Prostate gland (tissue), 2 donors: ENCODE measurements around the gene IL13. TPM values are rescaled to one million over a fixed set of nuclear protein-coding genes. Genes with fewer than 3 reads are reported as not detected.

Experiments
- DNase-seq: peaks from one replicate; pipeline ENCODE4 v3.0.0-alpha.2; 2019; ENCODE audit warnings: low spot score
- H3K27ac ChIP-seq, 2 donors: fragments of 200-600 bp; sonication (generic); 2 replicates each; pipeline ENCODE4 v1.5.1; 2017 to 2019
- H3K27me3 ChIP-seq: fragments of 200-600 bp; sonication (generic); replicated peaks from 2 replicates; pipeline ENCODE4 v1.5.1; 2019; ENCODE audit not compliant: insufficient read depth
- H3K36me3 ChIP-seq, 2 donors: fragments of 200-600 bp; sonication (generic); 1 replicate in 1 of 2; 2 replicates in 1 of 2; pipeline versions ENCODE4 v1.5.1 to v1.8.1; 2017 to 2019
- H3K4me1 ChIP-seq: fragments of 200-600 bp; sonication (generic); replicated peaks from 2 replicates; pipeline ENCODE4 v1.5.1; 2019
- H3K4me3 ChIP-seq, 2 donors: fragments of 200-600 bp; sonication (generic); 2 replicates each; pipeline ENCODE4 v1.5.1; 2017 to 2019
- H3K9me3 ChIP-seq: fragments of 200-600 bp; sonication (generic); 2 replicates; pipeline ENCODE4 v1.5.1; 2017
- CTCF ChIP-seq, 4 experiments: fragments of 200-600 bp in 2 of 4; fragments of 450-650 bp in 2 of 4; sonication (generic) in 2 of 4; IDR thresholded peaks; 1 replicate in 3 of 4; 2 replicates in 1 of 4; pipeline ENCODE4 v1.5.1; 2016 to 2019; ENCODE audit warnings: antibody characterized with exemption in 4 of 4, mild to moderate bottlenecking in 2 of 4, moderate library complexity in 2 of 4
- POLR2A ChIP-seq: fragments of 450-650 bp; IDR thresholded peaks from one replicate; pipeline ENCODE4 v1.6.1; 2016; ENCODE audit warnings: antibody characterized with exemption, mild to moderate bottlenecking
- POLR2AphosphoS5 ChIP-seq: sonication (generic); formaldehyde crosslinking; IDR thresholded peaks from one replicate; pipeline ENCODE4 v1.6.1; 2017; ENCODE audit warnings: antibody characterized with exemption
- WGBS: methylation state at CpG from one replicate; pipeline ENCODE4 v1.1.5; 2018; 5-methylcytosine and 5-hydroxymethylcytosine counted together
- intact Hi-C: fragments of 100-400 bp; cut with DNase I; formaldehyde crosslinking; loops from one replicate; pipeline ENCODE4 v1.14.2; 2022
- total RNA-seq, 2 donors: library from RNA; depleted of rRNA; stranded (reverse); fragments of >200 nt; gene quantifications; one replicate each; pipeline ENCODE4 v1.1.0, GENCODE V29; 2016

The IL13 gene
- total RNA-seq, 2 donors from 2014 or later, result 2.3 TPM; not detected in 1

DNA sequence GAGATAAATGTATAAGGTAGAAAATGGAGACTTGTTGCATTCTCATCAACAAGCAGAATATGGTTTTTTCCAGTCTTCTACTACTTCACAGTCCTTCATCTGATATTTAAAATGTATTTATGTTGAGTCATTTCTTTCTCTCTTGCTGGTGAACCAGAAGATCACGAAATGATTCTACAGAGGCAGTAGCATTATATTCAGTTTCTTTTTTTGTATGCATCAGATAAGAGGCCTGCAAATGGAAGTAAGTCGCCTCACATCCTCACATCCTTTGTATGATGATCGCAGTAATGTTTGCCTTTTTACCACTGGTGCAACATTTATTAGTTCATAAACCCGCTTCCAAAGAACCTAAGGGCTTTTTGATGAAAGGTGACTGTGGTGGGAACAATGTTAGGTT lies 22.1 kb upstream of the IL13 start:
- H3K27ac ChIP-seq, result no peak overlapping the region
- peaks cover 0 to 3% of the 10 kb centered on the region in 2 donors for H3K36me3 ChIP-seq
- WGBS, result 48% methylated on average over 4 of the region's 4 CpGs
- no peak for DNase-seq
- H3K4me3 ChIP-seq, result no peak overlapping the region
- H3K27me3 ChIP-seq, result no peaks in the 10 kb centered on the region
- no peaks in the 10 kb centered on the region for H3K9me3 ChIP-seq
- intact Hi-C loops, result no loop called here
- H3K4me1 ChIP-seq, result no peaks in the 10 kb centered on the region
- TF ChIP-seq POLR2AphosphoS5 (no peak), CTCF (IDR thresholded peaks at IDR 0.05) (no peak), POLR2A (no peak)

DNA sequence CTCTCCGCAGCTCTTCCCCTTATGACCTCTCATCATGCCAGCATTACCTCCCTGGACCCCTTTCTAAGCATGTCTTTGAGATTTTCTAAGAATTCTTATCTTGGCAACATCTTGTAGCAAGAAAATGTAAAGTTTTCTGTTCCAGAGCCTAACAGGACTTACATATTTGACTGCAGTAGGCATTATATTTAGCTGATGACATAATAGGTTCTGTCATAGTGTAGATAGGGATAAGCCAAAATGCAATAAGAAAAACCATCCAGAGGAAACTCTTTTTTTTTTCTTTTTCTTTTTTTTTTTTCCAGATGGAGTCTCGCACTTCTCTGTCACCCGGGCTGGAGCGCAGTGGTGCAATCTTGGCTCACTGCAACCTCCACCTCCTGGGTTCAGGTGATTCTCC lies 20.7 kb upstream of the IL13 start:
- H3K36me3 ChIP-seq, result peaks cover 0 to 3% of the 10 kb centered on the region in 2 donors
- no peak for DNase-seq

DNA sequence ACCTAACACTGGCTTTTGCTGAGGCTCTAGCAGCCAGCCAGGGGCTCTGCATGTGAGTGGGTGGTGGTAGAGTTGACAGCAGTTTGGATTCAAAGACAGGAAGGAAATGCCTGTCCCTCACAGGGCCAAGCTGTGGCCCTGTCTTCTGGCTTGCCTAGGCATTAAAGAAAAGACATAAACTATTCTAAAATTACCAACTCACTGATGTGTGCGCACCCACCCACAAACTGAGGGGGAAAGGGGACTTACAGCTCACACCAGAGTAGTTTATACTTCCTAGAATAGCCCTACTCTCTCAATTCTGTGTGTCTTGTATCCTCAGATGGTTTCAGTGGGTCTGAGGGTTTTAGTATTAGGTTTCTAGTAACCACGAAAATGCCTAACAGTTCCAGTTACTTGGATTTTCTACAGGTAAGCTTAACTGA lies 18.3 kb upstream of the IL13 start:
- Histone ChIP-seq H3K36me3 (peaks cover 0 to 3% of the 10 kb centered on the region in 2 donors), H3K4me1 (no peaks in the 10 kb centered on the region), H3K9me3 (no peaks in the 10 kb centered on the region), H3K4me3 (no peak overlapping the region), H3K27ac (no peak overlapping the region), H3K27me3 (no peaks in the 10 kb centered on the region)
- intact Hi-C loops, result no loop called here
- TF ChIP-seq POLR2A, result no peak
- no peak for TF ChIP-seq POLR2AphosphoS5
- TF ChIP-seq CTCF (IDR thresholded peaks at IDR 0.05), result no peak
- DNase-seq, result no peak
- WGBS, result 88% methylated on average over 2 of the region's 2 CpGs

More for the DNA sequence above, 20.7 kb upstream of the IL13 start:
- Histone ChIP-seq H3K27ac (no peak overlapping the region), H3K27me3 (no peaks in the 10 kb centered on the region), H3K4me1 (no peaks in the 10 kb centered on the region), H3K9me3 (no peaks in the 10 kb centered on the region), H3K4me3 (no peak overlapping the region)
- intact Hi-C loops, result no loop called here
- TF ChIP-seq POLR2AphosphoS5, result no peak
- TF ChIP-seq POLR2A, result no peak
- TF ChIP-seq CTCF (IDR thresholded peaks at IDR 0.05), result no peak
- 89% methylated on average over 4 of the region's 4 CpGs for WGBS

GRCh38 chr5:132640613-132641012 lies 17.4 kb upstream of the IL13 start:
- intact Hi-C loops, result no loop called here
- WGBS, result 94% methylated on average over 4 of the region's 4 CpGs
- H3K27me3 ChIP-seq, result no peaks in the 10 kb centered on the region
- H3K4me3 ChIP-seq, result no peak overlapping the region
- no peaks in the 10 kb centered on the region for H3K9me3 ChIP-seq
- no peaks in the 10 kb centered on the region for H3K4me1 ChIP-seq
- H3K27ac ChIP-seq, result no peak overlapping the region
- no peak for DNase-seq
- TF ChIP-seq POLR2A (no peak), POLR2AphosphoS5 (no peak), CTCF (IDR thresholded peaks at IDR 0.05) (no peak)
- H3K36me3 ChIP-seq, result peaks cover 0 to 3% of the 10 kb centered on the region in 2 donors

- Histone ChIP-seq H3K27ac (no peak overlapping the region), H3K36me3 (peaks cover 0 to 3% of the 10 kb centered on the region in 2 donors), H3K4me1 (no peaks in the 10 kb centered on the region), H3K4me3 (no peak overlapping the region), H3K27me3 (no peaks in the 10 kb centered on the region), H3K9me3 (no peaks in the 10 kb centered on the region)
- intact Hi-C loops, result no loop called here
- no peak for DNase-seq
- TF ChIP-seq POLR2A (no peak), POLR2AphosphoS5 (no peak), CTCF (IDR thresholded peaks at IDR 0.05) (no peak)
- 98% methylated on average over 3 of the region's 3 CpGs for WGBS
Measured at GRCh38 chr5:132641241-132641723, 16.7 kb upstream of the IL13 start.
